Prostate gland (tissue), 2 donors: ENCODE data around the gene FLOT1.

ENCODE experiments used
- CTCF ChIP-seq, 4 experiments: fragments of 200-600 bp in 2 of 4; fragments of 450-650 bp in 2 of 4; sonication (generic) in 2 of 4; IDR thresholded peaks; 1 replicate in 3 of 4; 2 replicates in 1 of 4; pipeline ENCODE4 v1.5.1; 2016 to 2019; ENCODE audit warnings: antibody characterized with exemption in 4 of 4, mild to moderate bottlenecking in 2 of 4, moderate library complexity in 2 of 4
- POLR2A ChIP-seq: fragments of 450-650 bp; IDR thresholded peaks from one replicate; pipeline ENCODE4 v1.6.1; 2016; ENCODE audit warnings: antibody characterized with exemption, mild to moderate bottlenecking
- POLR2AphosphoS5 ChIP-seq: sonication (generic); formaldehyde crosslinking; IDR thresholded peaks from one replicate; pipeline ENCODE4 v1.6.1; 2017; ENCODE audit warnings: antibody characterized with exemption

- TF ChIP-seq CTCF (IDR thresholded peaks at IDR 0.05): no peak
- TF ChIP-seq POLR2A: no peak
- TF ChIP-seq POLR2AphosphoS5: no peak
Measured at GRCh38 chr6:30738532-30738931, 4.0 kb downstream of the FLOT1 start.
